HEK293 (cell line): Measurements from ENCODE around the gene RING1.
A peak's percentile ranks its signal among the peaks of the same experiment; 100 is the strongest.

Source experiments
- CTCF ChIA-PET: fragments of 350-600 bp; formaldehyde crosslinking; extraction: SDS; loops from one replicate; lab custom pipeline; 2021; ENCODE audit warnings: antibody characterized with exemption; lab: Yijun Ruan, JAX
- POLR2A ChIA-PET: fragments of 300-600 bp; formaldehyde crosslinking; extraction: SDS; loops from one replicate; lab custom pipeline; 2020; ENCODE audit warnings: antibody characterized with exemption, inconsistent platforms; lab: Yijun Ruan, JAX
- H3K27ac ChIP-seq: fragments of 200-500 bp; sonication (Bioruptor generic); 2 replicates; pipeline ENCODE4 v1.5.1; 2014; ENCODE audit warnings: low read depth, low read length, control low read depth, inconsistent platforms; ENCODE audit errors: extremely low read depth
- H3K36me3 ChIP-seq, 2 experiments: fragments of 200-500 bp in 1 of 2; sonication (Bioruptor generic) in 1 of 2; 1 replicate in 1 of 2; 2 replicates in 1 of 2; pipeline ENCODE4 v1.5.1; 2014 to 2017; ENCODE audit warnings: inconsistent platforms in 2 of 2, low read length in 2 of 2; ENCODE audit not compliant: control insufficient read depth in 2 of 2, insufficient read depth in 1 of 2
- H3K4me1 ChIP-seq: fragments of 200-500 bp; sonication (Bioruptor generic); 2 replicates; pipeline ENCODE4 v1.5.1; 2014; ENCODE audit warnings: mild to moderate bottlenecking, low read length, inconsistent platforms; ENCODE audit not compliant: control insufficient read depth, insufficient read depth
- H3K4me3 ChIP-seq: 2 replicates; pipeline ENCODE4 v1.5.1; 2011; ENCODE audit warnings: low read depth, mild to moderate bottlenecking, control low read depth, low read length, moderate library complexity
- H3K9me3 ChIP-seq: fragments of 200-500 bp; sonication (Bioruptor generic); 2 replicates; pipeline ENCODE4 v1.5.1; 2014; ENCODE audit warnings: low read depth, low read length, inconsistent platforms; ENCODE audit not compliant: control insufficient read depth, insufficient read depth
- HOXA7 ChIP-seq: sonication (generic); formaldehyde crosslinking; IDR thresholded peaks from 2 replicates; pipeline ENCODE4 v1.8.1; 2022; ENCODE audit warnings: missing genetic modification reagents, borderline replicate concordance
- KLF9 ChIP-seq: fragments of 450-650 bp; formaldehyde crosslinking; IDR thresholded peaks from 2 replicates; pipeline ENCODE4 v1.5.1; 2016; ENCODE audit warnings: missing biosample characterization, missing genetic modification characterization, low read depth
- PATZ1 ChIP-seq: fragments of 450-650 bp; formaldehyde crosslinking; IDR thresholded peaks from 2 replicates; pipeline ENCODE4 v1.5.1; 2016; ENCODE audit warnings: missing biosample characterization, missing genetic modification characterization
- TRIM28 ChIP-seq: IDR thresholded peaks from 2 replicates; pipeline ENCODE4 v1.6.1; 2011; ENCODE audit warnings: low read length, control low read depth, borderline replicate concordance
- ZFP69B ChIP-seq: fragments of 450-650 bp; formaldehyde crosslinking; IDR thresholded peaks from 2 replicates; pipeline ENCODE4 v1.5.1; 2016; ENCODE audit warnings: missing biosample characterization, missing genetic modification characterization
- ZIC2 ChIP-seq: fragments of 450-650 bp; formaldehyde crosslinking; IDR thresholded peaks from 2 replicates; pipeline ENCODE4 v1.5.1; 2016; ENCODE audit warnings: missing biosample characterization, missing genetic modification characterization
- ZNF112 ChIP-seq: fragments of 450-650 bp; formaldehyde crosslinking; IDR thresholded peaks from 2 replicates; pipeline ENCODE4 v1.5.0; 2017; ENCODE audit warnings: missing biosample characterization, missing genetic modification characterization
- ZNF16 ChIP-seq: fragments of 450-650 bp; formaldehyde crosslinking; IDR thresholded peaks from 2 replicates; pipeline ENCODE4 v1.5.1; 2016; ENCODE audit warnings: low read depth, missing biosample characterization, missing genetic modification characterization
- ZNF19 ChIP-seq: fragments of 450-650 bp; formaldehyde crosslinking; IDR thresholded peaks from 2 replicates; pipeline ENCODE4; 2016; ENCODE audit warnings: missing biosample characterization, missing genetic modification characterization, low read depth
- ZNF223 ChIP-seq: fragments of 450-650 bp; formaldehyde crosslinking; IDR thresholded peaks from 2 replicates; pipeline ENCODE4 v1.5.1; 2016; ENCODE audit warnings: missing biosample characterization, missing genetic modification characterization
- ZNF239 ChIP-seq: fragments of 450-650 bp; formaldehyde crosslinking; IDR thresholded peaks from 2 replicates; pipeline ENCODE4 v1.5.1; 2016; ENCODE audit warnings: missing biosample characterization, missing genetic modification characterization
- ZNF24 ChIP-seq: fragments of 450-650 bp; formaldehyde crosslinking; IDR thresholded peaks from 2 replicates; pipeline ENCODE4 v1.5.1; 2016; ENCODE audit warnings: missing biosample characterization, missing genetic modification characterization
- ZNF26 ChIP-seq: fragments of 450-650 bp; formaldehyde crosslinking; IDR thresholded peaks from 2 replicates; pipeline ENCODE4 v1.5.1; 2016; ENCODE audit warnings: missing biosample characterization, missing genetic modification characterization
- ZNF280C ChIP-seq: fragments of 450-650 bp; formaldehyde crosslinking; IDR thresholded peaks from 2 replicates; pipeline ENCODE4 v1.5.1; 2016; ENCODE audit warnings: missing biosample characterization, missing genetic modification characterization
- ZNF280D ChIP-seq: fragments of 450-650 bp; formaldehyde crosslinking; IDR thresholded peaks from 2 replicates; pipeline ENCODE4 v1.5.1; 2016; ENCODE audit warnings: missing biosample characterization, missing genetic modification characterization
- ZNF292 ChIP-seq: fragments of 450-650 bp; formaldehyde crosslinking; IDR thresholded peaks from 2 replicates; pipeline ENCODE4 v1.5.1; 2016; ENCODE audit warnings: low read depth, missing biosample characterization, missing genetic modification characterization, borderline replicate concordance
- ZNF324 ChIP-seq: fragments of 450-650 bp; formaldehyde crosslinking; IDR thresholded peaks from 2 replicates; pipeline ENCODE4 v1.5.1; 2016; ENCODE audit warnings: missing biosample characterization, missing genetic modification characterization
- ZNF501 ChIP-seq: fragments of 450-650 bp; formaldehyde crosslinking; IDR thresholded peaks from 2 replicates; pipeline ENCODE4 v1.5.1; 2016; ENCODE audit warnings: missing biosample characterization, missing genetic modification characterization
- ZNF530 ChIP-seq: fragments of 450-650 bp; formaldehyde crosslinking; IDR thresholded peaks from 2 replicates; pipeline ENCODE4 v1.5.1; 2016; ENCODE audit warnings: low read depth, missing biosample characterization, missing genetic modification characterization
- ZNF561 ChIP-seq: fragments of 450-650 bp; IDR thresholded peaks from 2 replicates; pipeline ENCODE4 v1.5.1; 2018; ENCODE audit warnings: missing biosample characterization, missing genetic modification characterization, borderline replicate concordance
- ZNF654 ChIP-seq: fragments of 450-650 bp; formaldehyde crosslinking; IDR thresholded peaks from 2 replicates; pipeline ENCODE4 v1.5.1; 2016; ENCODE audit warnings: low read depth, missing biosample characterization, missing genetic modification characterization
- ZNF701 ChIP-seq: fragments of 450-650 bp; formaldehyde crosslinking; IDR thresholded peaks from 2 replicates; pipeline ENCODE4 v1.5.1; 2016; ENCODE audit warnings: missing biosample characterization, missing genetic modification characterization
- ZNF768 ChIP-seq: fragments of 450-650 bp; formaldehyde crosslinking; IDR thresholded peaks from 2 replicates; pipeline ENCODE4 v1.5.1; 2018; ENCODE audit warnings: missing biosample characterization, mild to moderate bottlenecking, missing genetic modification characterization
- ZNF785 ChIP-seq: fragments of 450-650 bp; formaldehyde crosslinking; IDR thresholded peaks from 2 replicates; pipeline ENCODE4 v1.5.1; 2016; ENCODE audit warnings: missing biosample characterization, missing genetic modification characterization
- ZNF792 ChIP-seq: fragments of 450-650 bp; formaldehyde crosslinking; IDR thresholded peaks from 2 replicates; pipeline ENCODE4 v1.5.1; 2016; ENCODE audit warnings: missing biosample characterization, missing genetic modification characterization
- ZSCAN18 ChIP-seq: fragments of 450-650 bp; formaldehyde crosslinking; IDR thresholded peaks from 2 replicates; pipeline ENCODE4 v1.5.1; 2016; ENCODE audit warnings: missing biosample characterization, missing genetic modification characterization

The RING1 gene

GRCh38 chr6:33161354-33162331 lies 46.7 kb upstream of the RING1 start (continued):
- TF ChIP-seq PATZ1 (tag by site-specific recombination) (no peak), ZNF26 (tag by site-specific recombination) (no peak), ZNF768 (tag by site-specific recombination) (no peak), ZNF112 (tag by site-specific recombination) (no peak), ZNF280D (tag by site-specific recombination) (no peak), ZNF16 (tag by site-specific recombination) (no peak), ZSCAN18 (tag by site-specific recombination) (no peak), HOXA7 (CRISPR knock-in tag) (no peak), ZNF324 (tag by site-specific recombination) (no peak), ZIC2 (no peak), ZNF501 (tag by site-specific recombination) (peak; percentile 65; the same call in 1 of the 2 replicates), ZNF24 (tag by site-specific recombination) (no peak), ZNF223 (tag by site-specific recombination) (no peak), ZNF785 (tag by site-specific recombination) (no peak), TRIM28 (no peak), KLF9 (tag by site-specific recombination) (no peak; the same call in 1 of the 2 replicates), ZNF19 (tag by site-specific recombination) (no peak)

GRCh38 chr6:33163540-33163939 lies 44.8 kb upstream of the RING1 start:
- POLR2A ChIA-PET: interaction anchor here (0.5 to 0.9 kb wide), 2 partner anchors 263 to 1472 kb away, joined by 3 read pairs; no protein-coding TSS in a partner anchor
- Histone ChIP-seq H3K4me1 (0 out of 2 replicates have a peak, but pooled peaks cover 2% of the 10 kb centered on the region), H3K9me3 (no peaks in the 10 kb centered on the region), H3K27ac (no peak overlapping the region), H3K36me3 (no peaks in the 10 kb centered on the region), H3K4me3 (no peak overlapping the region)
- CTCF ChIA-PET: interaction anchor here (0.6 to 7.2 kb wide), 8 partner anchors 10 to 111 kb away, joined by 3 to 59 read pairs (median 4); no protein-coding TSS in a partner anchor
- no peak for TF ChIP-seq ZNF239
- TF ChIP-seq ZNF701 (tag by site-specific recombination): no peak
- TF ChIP-seq ZNF292 (tag by site-specific recombination): no peak
- no peak for TF ChIP-seq ZNF530 (tag by site-specific recombination)
- TF ChIP-seq ZFP69B (tag by site-specific recombination): no peak
- TF ChIP-seq ZNF792 (tag by site-specific recombination): no peak
- no peak for TF ChIP-seq ZNF280C (tag by site-specific recombination)
- no peak for TF ChIP-seq ZNF561 (tag by site-specific recombination)
- no peak for TF ChIP-seq ZNF654 (tag by site-specific recombination)
